ENCODE data around the gene CSMD2. TPM values are rescaled to one million over a fixed set of nuclear protein-coding genes. Genes with fewer than 3 reads are reported as not detected.

CSMD2 gene
- total RNA-seq, 2 experiments from 2014 or later, result not detected

- no peaks in the 10 kb centered on the region for H3K4me1 ChIP-seq (ENCODE audit: insufficient read depth, low read length, poor library complexity, severe bottlenecking)
- no peaks in the 10 kb centered on the region for H3K9me2 ChIP-seq (ENCODE audit: insufficient read depth, low read length)
- POLR2A ChIA-PET, result no interaction called here
- no peaks in the 10 kb centered on the region for H4K20me1 ChIP-seq (ENCODE audit: insufficient read depth, low read length)
- H2AFZ ChIP-seq (ENCODE audit: low read length), result no peak overlapping the region
- no peaks in the 10 kb centered on the region for H3K9me3 ChIP-seq (ENCODE audit: low read length)
- no peak for TF ChIP-seq EZH2phosphoT487 (IDR thresholded peaks at IDR 0.05; ENCODE audit: borderline replicate concordance, low read depth, low read length)
- TF ChIP-seq, protein P1, sequence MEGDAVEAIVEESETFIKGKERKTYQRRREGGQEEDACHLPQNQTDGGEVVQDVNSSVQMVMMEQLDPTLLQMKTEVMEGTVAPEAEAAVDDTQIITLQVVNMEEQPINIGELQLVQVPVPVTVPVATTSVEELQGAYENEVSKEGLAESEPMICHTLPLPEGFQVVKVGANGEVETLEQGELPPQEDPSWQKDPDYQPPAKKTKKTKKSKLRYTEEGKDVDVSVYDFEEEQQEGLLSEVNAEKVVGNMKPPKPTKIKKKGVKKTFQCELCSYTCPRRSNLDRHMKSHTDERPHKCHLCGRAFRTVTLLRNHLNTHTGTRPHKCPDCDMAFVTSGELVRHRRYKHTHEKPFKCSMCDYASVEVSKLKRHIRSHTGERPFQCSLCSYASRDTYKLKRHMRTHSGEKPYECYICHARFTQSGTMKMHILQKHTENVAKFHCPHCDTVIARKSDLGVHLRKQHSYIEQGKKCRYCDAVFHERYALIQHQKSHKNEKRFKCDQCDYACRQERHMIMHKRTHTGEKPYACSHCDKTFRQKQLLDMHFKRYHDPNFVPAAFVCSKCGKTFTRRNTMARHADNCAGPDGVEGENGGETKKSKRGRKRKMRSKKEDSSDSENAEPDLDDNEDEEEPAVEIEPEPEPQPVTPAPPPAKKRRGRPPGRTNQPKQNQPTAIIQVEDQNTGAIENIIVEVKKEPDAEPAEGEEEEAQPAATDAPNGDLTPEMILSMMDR (conservative IDR thresholded peaks at IDR 0.05; ENCODE audit: low read length), result no peak
- CTCF ChIA-PET (ENCODE audit: unreplicated experiment), result no interaction called here
- H3K4me2 ChIP-seq (ENCODE audit: low read length), result no peak overlapping the region
- H3K27ac ChIP-seq (ENCODE audit: low read depth, low read length, poor library complexity, severe bottlenecking), result no peak overlapping the region
- H3K79me2 ChIP-seq (ENCODE audit: insufficient read depth, low read depth, low read length), result no peaks in the 10 kb centered on the region
- no peak overlapping the region for H3K4me3 ChIP-seq (ENCODE audit: low read depth, low read length, poor library complexity, severe bottlenecking)
- BruUV-seq (replicated peaks), result no TSS peak
- DNase-seq (ENCODE audit: low spot score), result no peak
- no peaks in the 10 kb centered on the region for H3K36me3 ChIP-seq (ENCODE audit: insufficient read depth, low read length)
- intact Hi-C loops (cut with micrococcal nuclease; ENCODE audit: unreplicated experiment), result no loop called here
These were observed 422.4 kb downstream of the CSMD2 start for GRCh38 chr1:33742663-33743062.

DNA sequence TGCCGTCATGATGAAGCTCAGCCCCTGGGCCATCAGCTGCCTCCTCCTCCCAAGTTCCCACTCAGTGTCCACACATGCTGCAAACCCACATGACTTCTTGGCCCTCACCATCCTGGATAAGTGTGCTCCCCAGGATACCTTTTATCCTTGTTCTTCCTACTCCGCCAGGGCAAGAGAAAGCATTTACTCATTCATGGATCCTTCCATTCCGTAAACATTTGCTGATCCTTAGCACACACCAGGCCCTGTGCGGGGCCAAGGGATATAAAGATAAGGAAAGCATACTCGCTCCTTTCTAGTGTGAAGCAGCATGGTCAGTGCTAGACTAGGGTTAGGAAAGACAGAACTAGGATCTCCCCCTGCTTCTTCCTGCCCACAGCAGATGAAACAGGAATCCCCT lies 423.3 kb downstream of the CSMD2 start:
- Histone ChIP-seq H3K9me2 (ENCODE audit: insufficient read depth, low read length) (no peaks in the 10 kb centered on the region), H4K20me1 (ENCODE audit: insufficient read depth, low read length) (no peaks in the 10 kb centered on the region), H3K27ac (ENCODE audit: low read depth, low read length, poor library complexity, severe bottlenecking) (no peak overlapping the region), H3K4me2 (ENCODE audit: low read length) (no peak overlapping the region), H3K4me3 (ENCODE audit: low read depth, low read length, poor library complexity, severe bottlenecking) (no peak overlapping the region), H3K36me3 (ENCODE audit: insufficient read depth, low read length) (no peaks in the 10 kb centered on the region), H3K79me2 (ENCODE audit: insufficient read depth, low read depth, low read length) (no peaks in the 10 kb centered on the region), H2AFZ (ENCODE audit: low read length) (no peak overlapping the region), H3K9me3 (ENCODE audit: low read length) (no peaks in the 10 kb centered on the region), H3K4me1 (ENCODE audit: insufficient read depth, low read length, poor library complexity, severe bottlenecking) (no peaks in the 10 kb centered on the region)
- no peak for DNase-seq (ENCODE audit: low spot score)
- no TSS peak for BruUV-seq (replicated peaks)
- intact Hi-C loops (cut with micrococcal nuclease; ENCODE audit: unreplicated experiment), result no loop called here
- CTCF ChIA-PET (ENCODE audit: unreplicated experiment), result no interaction called here
- TF ChIP-seq, protein P1 (conservative IDR thresholded peaks at IDR 0.05; ENCODE audit: low read length), result no peak
- TF ChIP-seq EZH2phosphoT487 (IDR thresholded peaks at IDR 0.05; ENCODE audit: borderline replicate concordance, low read depth, low read length), result no peak
- POLR2A ChIA-PET, result interaction anchor here (0.7 kb wide), 1 partner anchor 13 kb away, joined by 4 read pairs; no protein-coding TSS in a partner anchor

DNA sequence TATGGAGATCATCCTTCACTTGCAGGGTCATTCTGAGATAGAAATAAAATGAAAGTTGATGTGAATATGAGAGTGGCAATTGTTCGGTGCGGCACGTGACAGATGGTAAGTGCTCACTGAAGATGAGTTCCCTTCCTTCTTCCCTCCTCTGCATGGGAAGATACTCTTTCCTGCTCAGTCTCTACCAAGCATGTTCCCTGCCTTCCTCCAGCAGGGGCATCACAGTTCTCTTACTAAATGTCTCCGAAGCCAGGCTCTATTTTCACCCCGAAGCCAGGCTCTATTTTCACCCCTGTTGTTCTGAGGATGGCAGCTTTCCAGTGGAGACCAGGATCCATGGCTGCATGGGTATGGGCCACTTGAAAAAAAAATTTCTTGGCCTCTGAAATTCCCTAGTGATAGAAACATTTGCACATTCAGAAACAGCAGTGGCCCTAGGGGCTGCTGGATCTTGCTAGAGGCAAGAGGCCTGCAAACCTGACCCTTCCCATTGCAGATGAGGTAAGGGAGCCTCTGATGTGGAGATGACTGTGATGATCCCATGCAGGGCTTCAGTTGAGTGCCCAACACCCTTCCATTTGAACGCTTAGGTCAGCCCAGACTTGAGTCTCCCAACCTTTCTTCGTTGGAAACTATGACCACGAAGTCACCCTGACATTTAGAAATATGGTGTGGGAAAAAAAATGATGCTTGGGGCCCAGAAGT lies 424.8 kb downstream of the CSMD2 start:
- Histone ChIP-seq H3K4me3 (ENCODE audit: low read depth, low read length, poor library complexity, severe bottlenecking) (no peak overlapping the region), H2AFZ (ENCODE audit: low read length) (no peak overlapping the region), H4K20me1 (ENCODE audit: insufficient read depth, low read length) (no peaks in the 10 kb centered on the region), H3K9me2 (ENCODE audit: insufficient read depth, low read length) (no peaks in the 10 kb centered on the region), H3K27ac (ENCODE audit: low read depth, low read length, poor library complexity, severe bottlenecking) (no peak overlapping the region), H3K79me2 (ENCODE audit: insufficient read depth, low read depth, low read length) (no peaks in the 10 kb centered on the region), H3K4me2 (ENCODE audit: low read length) (no peak overlapping the region), H3K4me1 (ENCODE audit: insufficient read depth, low read length, poor library complexity, severe bottlenecking) (no peaks in the 10 kb centered on the region), H3K9me3 (ENCODE audit: low read length) (no peaks in the 10 kb centered on the region), H3K36me3 (ENCODE audit: insufficient read depth, low read length) (no peaks in the 10 kb centered on the region)
- intact Hi-C loops (cut with micrococcal nuclease; ENCODE audit: unreplicated experiment), result no loop called here
- no TSS peak for BruUV-seq (replicated peaks)
- ChIA-PET POLR2A (no interaction called here), CTCF (ENCODE audit: unreplicated experiment) (no interaction called here)
- DNase-seq (ENCODE audit: low spot score), result no peak
- TF ChIP-seq EZH2phosphoT487 (IDR thresholded peaks at IDR 0.05; ENCODE audit: borderline replicate concordance, low read depth, low read length), result no peak
- TF ChIP-seq, protein P1 (conservative IDR thresholded peaks at IDR 0.05; ENCODE audit: low read length), result no peak
